Esophagus (tissue), 2 donors: Measurements from ENCODE around the gene PRKCD. TPM values are rescaled to one million over a fixed set of nuclear protein-coding genes. Genes with fewer than 3 reads are reported as not detected.

Experiments
- H3K27ac ChIP-seq, 2 donors: one replicate each; pipeline ENCODE4 v1.5.1; 2013; ENCODE audit warnings: low read depth in 2 of 2, mild to moderate bottlenecking in 2 of 2, inconsistent platforms in 1 of 2, low read length in 1 of 2, moderate library complexity in 1 of 2
- H3K27me3 ChIP-seq, 2 donors: one replicate each; pipeline ENCODE4 v1.6.1; 2013; ENCODE audit warnings: low read length in 2 of 2, control low read depth in 1 of 2, mild to moderate bottlenecking in 1 of 2; ENCODE audit not compliant: insufficient read depth in 2 of 2, control insufficient read depth in 1 of 2
- H3K36me3 ChIP-seq, 2 donors: one replicate each; pipeline ENCODE4 v1.6.1; 2013; ENCODE audit warnings: low read length in 1 of 2; ENCODE audit not compliant: control insufficient read depth in 2 of 2, insufficient read depth in 2 of 2
- H3K4me1 ChIP-seq, 2 donors: one replicate each; pipeline ENCODE4 v1.6.1; 2013; ENCODE audit warnings: low read length in 1 of 2; ENCODE audit not compliant: control insufficient read depth in 2 of 2, insufficient read depth in 2 of 2
- H3K4me3 ChIP-seq, 2 donors: one replicate each; pipeline ENCODE4 v1.5.1; 2013; ENCODE audit warnings: low read length in 2 of 2, mild to moderate bottlenecking in 2 of 2, low read depth in 1 of 2, moderate library complexity in 1 of 2
- H3K9me3 ChIP-seq, 2 donors: one replicate each; pipeline ENCODE4 v1.6.1; 2013; ENCODE audit warnings: mild to moderate bottlenecking in 2 of 2, low read depth in 1 of 2, low read length in 1 of 2, moderate library complexity in 1 of 2; ENCODE audit not compliant: control insufficient read depth in 2 of 2, insufficient read depth in 1 of 2
- WGBS, 2 donors: extraction: QIAGEN DNeasy Blood & Tissue Kit; methylation state at CpG; one replicate each; pipeline ENCODE4 v1.1.7; 2013; 5-methylcytosine and 5-hydroxymethylcytosine counted together
- polyA plus RNA-seq, 2 donors: library from polyadenylated mRNA; stranded (reverse); fragments of 200-250 nt; gene quantifications; one replicate each; pipeline ENCODE4 v1.2.3, GENCODE V29; 2013
- donor health status: healthy with polysubstance abuse.
- donor health status: Bipolar disorder and iron deficiency.

Gene PRKCD
- polyA plus RNA-seq, 2 donors: 19.8 to 22.2 TPM

GRCh38 chr3:53221827-53222182 is 60.8 kb downstream of the PRKCD start:
- no peak overlapping the region for H3K27ac ChIP-seq
- WGBS, 2 donors: 84 to 86% methylated on average over 3 of the region's 3 CpGs
- no peaks in the 10 kb centered on the region for H3K27me3 ChIP-seq
- no peaks in the 10 kb centered on the region for H3K4me1 ChIP-seq
- peaks cover 13 to 37% of the 10 kb centered on the region in 2 donors for H3K36me3 ChIP-seq
- H3K4me3 ChIP-seq: no peak overlapping the region
- H3K9me3 ChIP-seq: no peaks in the 10 kb centered on the region

GRCh38 chr3:53222183-53222901 is 61.3 kb downstream of the PRKCD start:
- no peak overlapping the region for H3K4me3 ChIP-seq
- peaks cover 18 to 43% of the 10 kb centered on the region in 2 donors for H3K36me3 ChIP-seq
- WGBS, 2 donors: 85% methylated on average over 12 of the region's 12 CpGs
- H3K27ac ChIP-seq: no peak overlapping the region
- H3K9me3 ChIP-seq: no peaks in the 10 kb centered on the region
- H3K27me3 ChIP-seq: no peaks in the 10 kb centered on the region
- no peaks in the 10 kb centered on the region for H3K4me1 ChIP-seq

- no peaks in the 10 kb centered on the region for H3K27me3 ChIP-seq
- H3K4me1 ChIP-seq: no peaks in the 10 kb centered on the region
- H3K27ac ChIP-seq: no peak overlapping the region
- H3K9me3 ChIP-seq: no peaks in the 10 kb centered on the region
- no peak overlapping the region for H3K4me3 ChIP-seq
- WGBS, 2 donors: 69 to 84% methylated on average over 7 of the region's 7 CpGs
- H3K36me3 ChIP-seq: peaks cover 20 to 49% of the 10 kb centered on the region in 2 donors
Observed at GRCh38 chr3:53223025-53223424, 62.0 kb downstream of the PRKCD start.

GRCh38 chr3:53223541-53223966 is 62.5 kb downstream of the PRKCD start:
- 85 to 87% methylated on average over 9 of the region's 9 CpGs for WGBS, 2 donors
- H3K36me3 ChIP-seq: peaks cover 22 to 54% of the 10 kb centered on the region in 2 donors

GRCh38 chr3:53224026-53224425 is 63.0 kb downstream of the PRKCD start:
- peaks cover 25 to 58% of the 10 kb centered on the region in 2 donors for H3K36me3 ChIP-seq
- H3K27ac ChIP-seq: no peak overlapping the region
- H3K4me1 ChIP-seq: no peaks in the 10 kb centered on the region
- WGBS, 2 donors: 85 to 90% methylated on average over 5 of the region's 5 CpGs
- H3K4me3 ChIP-seq: no peak overlapping the region
- H3K27me3 ChIP-seq: no peaks in the 10 kb centered on the region
- H3K9me3 ChIP-seq: no peaks in the 10 kb centered on the region

More at GRCh38 chr3:53223541-53223966, 62.5 kb downstream of the PRKCD start:
- Histone ChIP-seq H3K9me3 (no peaks in the 10 kb centered on the region), H3K4me3 (no peak overlapping the region), H3K27me3 (no peaks in the 10 kb centered on the region), H3K4me1 (no peaks in the 10 kb centered on the region), H3K27ac (no peak overlapping the region)

DNA sequence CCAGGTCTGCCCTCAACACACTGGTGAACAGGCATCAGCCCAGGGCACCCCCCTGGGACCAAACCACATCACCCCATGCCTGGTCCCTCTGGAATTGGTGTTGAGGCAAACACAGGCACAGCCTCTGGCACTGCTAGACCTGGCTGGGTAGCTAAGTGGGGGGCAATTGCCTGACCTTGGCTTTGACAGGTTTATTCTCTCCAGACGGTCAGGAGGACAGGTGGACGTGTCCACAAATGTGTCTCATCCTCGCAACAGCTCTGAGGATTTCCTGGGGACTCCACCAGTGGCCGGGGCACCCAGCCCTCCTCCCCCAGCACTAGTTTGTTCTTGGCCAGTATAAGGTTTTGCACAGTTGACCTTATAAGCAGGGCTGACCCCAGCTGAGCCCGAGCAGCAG is 63.5 kb downstream of the PRKCD start:
- H3K4me1 ChIP-seq: no peaks in the 10 kb centered on the region
- no peaks in the 10 kb centered on the region for H3K9me3 ChIP-seq
- peaks cover 30 to 62% of the 10 kb centered on the region in 2 donors for H3K36me3 ChIP-seq
- 83 to 87% methylated on average over 5 of the region's 5 CpGs for WGBS, 2 donors
- H3K4me3 ChIP-seq: no peak overlapping the region
- H3K27me3 ChIP-seq: no peaks in the 10 kb centered on the region
- no peak overlapping the region for H3K27ac ChIP-seq

GRCh38 chr3:53225181-53225580 is 64.2 kb downstream of the PRKCD start:
- no peaks in the 10 kb centered on the region for H3K9me3 ChIP-seq
- no peaks in the 10 kb centered on the region for H3K27me3 ChIP-seq
- WGBS, 2 donors: 89 to 91% methylated on average over 6 of the region's 6 CpGs
- no peak overlapping the region for H3K4me3 ChIP-seq
- no peak overlapping the region for H3K27ac ChIP-seq
- peaks cover 36 to 68% of the 10 kb centered on the region in 2 donors for H3K36me3 ChIP-seq
- H3K4me1 ChIP-seq: no peaks in the 10 kb centered on the region

DNA sequence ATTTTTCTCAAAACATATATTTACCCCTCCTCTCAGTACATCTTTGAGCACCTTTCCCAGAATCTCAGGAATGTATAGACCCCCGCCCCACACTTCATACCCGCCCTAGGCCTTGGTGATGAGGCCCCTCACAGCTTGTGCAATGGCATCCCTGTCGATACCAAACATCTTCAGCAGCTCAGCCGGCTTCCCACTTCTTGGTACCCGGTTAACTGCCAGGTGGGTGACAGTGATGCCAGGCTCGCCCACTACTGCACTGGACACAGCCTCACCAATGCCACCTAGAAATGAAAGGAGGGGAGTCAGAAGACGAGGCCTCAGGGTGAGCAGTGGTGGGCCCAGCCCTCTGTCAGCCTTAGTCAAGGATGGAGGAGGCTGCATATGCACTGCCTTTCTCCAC is 64.6 kb downstream of the PRKCD start:
- no peaks in the 10 kb centered on the region for H3K4me1 ChIP-seq
- no peak overlapping the region for H3K4me3 ChIP-seq
- H3K27me3 ChIP-seq: no peaks in the 10 kb centered on the region
- H3K36me3 ChIP-seq: peaks cover 36 to 72% of the 10 kb centered on the region in 2 donors
- 85 to 91% methylated on average over 7 of the region's 7 CpGs for WGBS, 2 donors
- H3K9me3 ChIP-seq: no peaks in the 10 kb centered on the region
- H3K27ac ChIP-seq: no peak overlapping the region

DNA sequence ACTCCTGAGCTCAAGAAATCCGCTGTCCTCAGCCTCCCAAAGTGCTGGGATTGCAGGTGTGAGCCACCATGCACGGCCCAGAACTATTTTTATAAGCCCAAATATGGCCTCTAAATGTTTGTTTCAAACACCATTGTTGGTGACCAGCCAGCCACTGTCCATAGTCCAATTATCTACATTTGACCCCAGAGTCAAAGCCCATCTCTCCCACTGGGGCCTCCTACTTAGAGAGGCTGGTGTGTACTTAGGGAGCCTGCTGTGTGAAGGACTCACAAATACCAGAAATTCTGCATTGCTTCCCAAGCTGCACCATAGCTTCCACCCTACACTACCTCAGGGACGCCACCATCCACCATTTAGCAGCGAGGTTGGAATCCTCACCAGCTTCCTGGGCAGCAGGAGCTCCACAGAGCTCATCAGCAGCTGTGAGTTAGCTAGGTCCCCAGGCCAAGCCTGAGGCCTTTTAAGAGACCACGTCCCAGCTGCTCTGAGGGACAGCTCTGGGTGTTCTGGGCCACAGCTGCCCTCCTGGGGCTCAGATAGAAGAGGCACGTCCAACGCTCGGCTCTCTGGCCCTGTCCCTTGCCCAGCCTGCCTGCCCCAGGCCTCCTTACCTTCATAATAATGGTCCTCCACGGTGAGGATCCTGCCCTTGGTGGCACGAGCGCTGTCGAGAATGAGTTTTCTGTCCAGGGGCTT is 65.3 kb downstream of the PRKCD start:
- H3K36me3 ChIP-seq: peaks cover 36 to 79% of the 10 kb centered on the region in 2 donors
- H3K27ac ChIP-seq: no peak overlapping the region

More for the DNA sequence above, 65.3 kb downstream of the PRKCD start:
- 90 to 92% methylated on average over 12 of the region's 12 CpGs for WGBS, 2 donors
- Histone ChIP-seq H3K27me3 (no peaks in the 10 kb centered on the region), H3K4me1 (no peaks in the 10 kb centered on the region), H3K9me3 (no peaks in the 10 kb centered on the region), H3K4me3 (no peak overlapping the region)
